GM18858 (cell line): Measurements from ENCODE around the gene RALGAPA1.

ENCODE experiments used
- ATAC-seq: cut with Tn5 transposase; IDR thresholded peaks from one replicate; pipeline ENCODE4 v1.9.1; 2021; ENCODE audit not compliant: unreplicated experiment

The RALGAPA1 gene

GRCh38 chr14:35499180-35499579, 309.9 kb downstream of the RALGAPA1 start:
- ATAC-seq, result no peak

- ATAC-seq, result no peak
Observed at GRCh38 chr14:35495278-35495677, 313.8 kb downstream of the RALGAPA1 start.

- ATAC-seq, result no peak
Observed at GRCh38 chr14:35492569-35493014, 316.5 kb downstream of the RALGAPA1 start.
